Stomach (tissue), 9 donors: ENCODE data around the gene ZNF841. TPM values are rescaled to one million over a fixed set of nuclear protein-coding genes. Genes with fewer than 3 reads are reported as not detected.
A peak's percentile ranks its signal among the peaks of the same experiment; 100 is the strongest.
"Not testable (repeated sequence)": the region's sequence is repeated elsewhere in the genome, so short reads cannot be mapped to it uniquely, and the experiment has no call there.

ENCODE experiments used
- DNase-seq, 2 donors: peaks; one replicate each; pipeline versions ENCODE4 v3.0.0 to v3.0.0-alpha.2; 2013 to 2019
- H3K27ac ChIP-seq, 5 donors: fragments of 200-600 bp in 4 of 5; sonication (generic) in 4 of 5; one replicate each; pipeline ENCODE4 v1.5.1; 2013 to 2019; ENCODE audit warnings: mild to moderate bottlenecking in 1 of 5, moderate library complexity in 1 of 5
- H3K27me3 ChIP-seq, 3 donors: fragments of 200-600 bp; sonication (generic); one replicate each; pipeline ENCODE4 v1.5.1; 2017 to 2019; ENCODE audit warnings: mixed run types in 1 of 3
- H3K36me3 ChIP-seq, 4 donors: fragments of 200-600 bp; sonication (generic); 1 replicate in 3 of 4; 2 replicates in 1 of 4; pipeline ENCODE4 v1.5.1; 2016 to 2019
- H3K4me1 ChIP-seq, 4 donors: fragments of 200-600 bp; sonication (generic); one replicate each; pipeline ENCODE4 v1.5.1; 2016 to 2019
- H3K4me3 ChIP-seq, 4 donors: fragments of 200-600 bp; sonication (generic) in 3 of 4; one replicate each; pipeline ENCODE4 v1.5.1; 2016 to 2019; ENCODE audit warnings: mild to moderate bottlenecking in 1 of 4
- H3K9me3 ChIP-seq, 4 donors: fragments of 200-600 bp; sonication (generic); one replicate each; pipeline ENCODE4 v1.5.1; 2016 to 2019
- CTCF ChIP-seq, 7 experiments: fragments of 450-650 bp in 4 of 7; fragments of 200-600 bp in 3 of 7; sonication (generic) in 3 of 7; IDR thresholded peaks; one replicate each; pipeline ENCODE4 v1.5.1; 2016 to 2019; ENCODE audit warnings: antibody characterized with exemption in 7 of 7, control low read depth in 2 of 7, mild to moderate bottlenecking in 1 of 7
- EP300 ChIP-seq: sonication (generic); formaldehyde crosslinking; IDR thresholded peaks from one replicate; pipeline ENCODE4 v1.6.1; 2017; ENCODE audit warnings: antibody characterized with exemption
- POLR2A ChIP-seq, 4 donors: fragments of 450-650 bp; IDR thresholded peaks; one replicate each; pipeline ENCODE4 v1.6.1; 2016; ENCODE audit warnings: antibody characterized with exemption in 4 of 4, control low read depth in 2 of 4, mild to moderate bottlenecking in 1 of 4, moderate library complexity in 1 of 4
- POLR2AphosphoS5 ChIP-seq, 3 donors: sonication (generic); formaldehyde crosslinking; IDR thresholded peaks; one replicate each; pipeline ENCODE4 v1.6.1; 2016; ENCODE audit warnings: antibody characterized with exemption in 3 of 3
- WGBS, 5 donors: extraction: QIAGEN DNeasy Blood & Tissue Kit in 3 of 5; methylation state at CpG; one replicate each; pipeline versions ENCODE4 v1.1.5 to v1.1.7; 2013 to 2018; 5-methylcytosine and 5-hydroxymethylcytosine counted together
- intact Hi-C: fragments of 100-400 bp; cut with DNase I; formaldehyde crosslinking; loops from one replicate; pipeline ENCODE4 v1.15.1; 2023; ENCODE audit warnings: low total_unique reads
- polyA plus RNA-seq, 3 donors: library from polyadenylated mRNA; stranded (reverse); fragments of 200-250 nt; gene quantifications; one replicate each; pipeline ENCODE4 v1.2.3, GENCODE V29; 2013
- total RNA-seq, 5 donors: library from RNA; depleted of rRNA; stranded (reverse); fragments of >200 nt; gene quantifications; one replicate each; pipeline versions ENCODE4 v1.1.0 to v1.2.3, GENCODE V29; 2014 to 2016
- donor health status: healthy with polysubstance abuse.
- donor health status: Bipolar disorder and iron deficiency.
- donor health status: healthy.

ZNF841 gene
- total and polyA plus RNA-seq, 8 donors = 4.3 to 47.4 (median 10.9) TPM

GRCh38 chr19:52101866-52102562 is 6.4 kb upstream of the ZNF841 start:
- Histone ChIP-seq H3K36me3 (no peaks in the 10 kb centered on the region), H3K9me3 (peaks cover 5 to 85% (median 56%) of the 10 kb centered on the region in 4 donors), H3K4me1 (no peaks in the 10 kb centered on the region), H3K27ac (no peak overlapping the region), H3K4me3 (no peak overlapping the region), H3K27me3 (no peaks in the 10 kb centered on the region)
- 71 to 86% (median 81%) methylated on average over 2 of the region's 2 CpGs for WGBS, 5 donors
- DNase-seq = no peak
- TF ChIP-seq POLR2AphosphoS5 (IDR thresholded peaks at IDR 0.05) (no peak), POLR2A (IDR thresholded peaks at IDR 0.05) (no peak), EP300 (no peak), CTCF (IDR thresholded peaks at IDR 0.05) (no peak)
- intact Hi-C loops = no loop called here

GRCh38 chr19:52099497-52100138 is 4.1 kb upstream of the ZNF841 start:
- DNase-seq = no peak
- no peak overlapping the region for H3K4me3 ChIP-seq
- no peak overlapping the region for H3K27ac ChIP-seq
- H3K9me3 ChIP-seq = peaks cover 10 to 73% (median 48%) of the 10 kb centered on the region in 4 donors
- intact Hi-C loops = no loop called here
- peaks cover 0 to 11% (median 3%) of the 10 kb centered on the region in 4 donors for H3K4me1 ChIP-seq
- WGBS, 5 donors = 85 to 96% (median 90%) methylated on average over 2 of the region's 2 CpGs
- TF ChIP-seq EP300 (no peak), POLR2AphosphoS5 (IDR thresholded peaks at IDR 0.05) (no peak), CTCF (IDR thresholded peaks at IDR 0.05) (no peak), POLR2A (IDR thresholded peaks at IDR 0.05) (no peak)
- no peaks in the 10 kb centered on the region for H3K36me3 ChIP-seq
- H3K27me3 ChIP-seq = no peaks in the 10 kb centered on the region

- WGBS, 5 donors = 78 to 99% (median 89%) methylated on average over 3 of the region's 3 CpGs
- H3K27me3 ChIP-seq, intact Hi-C loops, DNase-seq: not testable (repeated sequence)
- Histone ChIP-seq H3K27ac (peak overlapping the region in 2 of 5 donors; percentile 85), H3K4me1 (peaks cover 12 to 42% (median 23%) of the 10 kb centered on the region in 4 donors), H3K9me3 (peaks cover 10 to 53% (median 35%) of the 10 kb centered on the region in 4 donors), H3K36me3 (peaks cover 4 to 20% (median 19%) of the 10 kb centered on the region in 4 donors), H3K4me3 (peak overlapping the region in 1 of 4 donors; percentile 81)
Observed at GRCh38 chr19:52096416-52096815, 851 bp upstream of the ZNF841 start.

- intact Hi-C loops = no loop called here
- DNase-seq = peak in 1 of 2 donors; percentile 7
- Histone ChIP-seq H3K27ac (peak overlapping the region in 4 of 5 donors; percentile 83 to 88 (median 85)), H3K36me3 (peaks cover 7 to 38% (median 37%) of the 10 kb centered on the region in 4 donors), H3K9me3 (peaks cover 10 to 62% (median 39%) of the 10 kb centered on the region in 4 donors), H3K4me3 (peak overlapping the region; percentile 80 to 95 (median 88)), H3K4me1 (peaks cover 12 to 42% (median 23%) of the 10 kb centered on the region in 4 donors), H3K27me3 (no peaks in the 10 kb centered on the region)
- WGBS, 5 donors = 4 to 11% (median 6%) methylated on average over 12 of the region's 12 CpGs
- TF ChIP-seq EP300 (no peak), POLR2AphosphoS5 (IDR thresholded peaks at IDR 0.05) (no peak), POLR2A (IDR thresholded peaks at IDR 0.05) (no peak), CTCF (IDR thresholded peaks at IDR 0.05) (no peak)
Observed at GRCh38 chr19:52094526-52095130, 937 bp downstream of the ZNF841 start.
